Mesenchymal stem cell (in vitro differentiated cells and primary cell): ENCODE data around the gene GRM7.

ENCODE experiments used
- DNase-seq: peaks from one replicate; pipeline ENCODE4 v3.0.0-alpha.2; 2013
- H2AFZ ChIP-seq: one replicate; pipeline ENCODE4 v1.6.1; 2013; ENCODE audit warnings: low read depth, mild to moderate bottlenecking, control low read depth, inconsistent platforms, low read length, moderate library complexity
- H2AK5ac ChIP-seq: 2 replicates; pipeline ENCODE4 v1.6.1; 2013; ENCODE audit warnings: low read length, moderate library complexity, mild to moderate bottlenecking, inconsistent platforms; ENCODE audit not compliant: severe bottlenecking
- H2BK120ac ChIP-seq: one replicate; pipeline ENCODE4 v1.6.1; 2013; ENCODE audit warnings: low read depth, mild to moderate bottlenecking, inconsistent platforms, low read length, moderate library complexity
- H2BK12ac ChIP-seq, 2 experiments: one replicate each; pipeline ENCODE4 v1.6.1; 2013; ENCODE audit warnings: inconsistent platforms in 2 of 2, low read length in 2 of 2, mild to moderate bottlenecking in 2 of 2, moderate library complexity in 2 of 2, control low read depth in 1 of 2
- H2BK15ac ChIP-seq: one replicate; pipeline ENCODE4 v1.6.1; 2013; ENCODE audit warnings: mild to moderate bottlenecking, low read depth, inconsistent platforms; ENCODE audit not compliant: poor library complexity, severe bottlenecking
- H2BK5ac ChIP-seq: 2 replicates; pipeline ENCODE4 v1.6.1; 2013; ENCODE audit warnings: low read depth, mild to moderate bottlenecking, low read length, control low read depth, inconsistent platforms; ENCODE audit not compliant: poor library complexity, severe bottlenecking
- H3K14ac ChIP-seq, 2 experiments: one replicate each; pipeline ENCODE4 v1.6.1; 2013; ENCODE audit warnings: inconsistent platforms in 2 of 2, low read length in 2 of 2, control low read depth in 1 of 2, mild to moderate bottlenecking in 1 of 2, moderate library complexity in 1 of 2
- H3K18ac ChIP-seq, 2 experiments: one replicate each; pipeline ENCODE4 v1.6.1; 2013; ENCODE audit warnings: inconsistent platforms in 2 of 2, low read length in 2 of 2, control low read depth in 1 of 2, low read depth in 1 of 2, mild to moderate bottlenecking in 1 of 2
- H3K23ac ChIP-seq, 2 experiments: one replicate each; pipeline ENCODE4 v1.6.1; 2013; ENCODE audit warnings: inconsistent platforms in 2 of 2, low read length in 2 of 2, mild to moderate bottlenecking in 2 of 2, moderate library complexity in 2 of 2, control low read depth in 1 of 2
- H3K27ac ChIP-seq: 2 replicates; pipeline ENCODE4 v1.5.1; 2013; ENCODE audit warnings: mild to moderate bottlenecking, moderate library complexity, low read length, control low read depth, inconsistent platforms; ENCODE audit not compliant: poor library complexity, severe bottlenecking
- H3K27me3 ChIP-seq, 2 experiments: 2 replicates each; pipeline versions ENCODE4 v1.6.1 to v1.7.0; 2013; ENCODE audit warnings: low read length in 2 of 2, mild to moderate bottlenecking in 2 of 2, moderate library complexity in 2 of 2, control low read depth in 1 of 2, inconsistent platforms in 1 of 2; ENCODE audit not compliant: control insufficient read depth in 1 of 2, insufficient read depth in 1 of 2
- H3K36me3 ChIP-seq, 2 experiments: 2 replicates each; pipeline versions ENCODE4 v1.6.1 to v1.7.0; 2013; ENCODE audit warnings: low read length in 2 of 2, control low read depth in 1 of 2, inconsistent platforms in 1 of 2, low read depth in 1 of 2, mild to moderate bottlenecking in 1 of 2; ENCODE audit not compliant: insufficient read depth in 2 of 2, control insufficient read depth in 1 of 2
- H3K4ac ChIP-seq, 2 experiments: one replicate each; pipeline ENCODE4 v1.6.1; 2013; ENCODE audit warnings: inconsistent platforms in 2 of 2, low read length in 2 of 2, mild to moderate bottlenecking in 2 of 2, moderate library complexity in 2 of 2, control low read depth in 1 of 2, low read depth in 1 of 2
- H3K4me1 ChIP-seq: 2 replicates; pipeline ENCODE4 v1.6.1; 2013; ENCODE audit warnings: low read depth, low read length, control low read depth; ENCODE audit not compliant: control insufficient read depth, insufficient read depth
- H3K4me2 ChIP-seq: 2 replicates; pipeline ENCODE4 v1.6.1; 2013; ENCODE audit warnings: low read length, mild to moderate bottlenecking, inconsistent platforms; ENCODE audit not compliant: poor library complexity, severe bottlenecking
- H3K4me3 ChIP-seq, 2 experiments: 2 replicates each; pipeline versions ENCODE4 v1.5.1 to v1.7.0; 2013; ENCODE audit warnings: low read length in 2 of 2, mild to moderate bottlenecking in 2 of 2, control low read depth in 1 of 2, low read depth in 1 of 2; ENCODE audit not compliant: insufficient read depth in 1 of 2
- H3K79me1 ChIP-seq: replicated peaks from 2 replicates; pipeline ENCODE4 v1.6.1; 2013; ENCODE audit warnings: mild to moderate bottlenecking, control low read depth, low read length, inconsistent platforms; ENCODE audit not compliant: poor library complexity, severe bottlenecking
- H3K9ac ChIP-seq: 2 replicates; pipeline ENCODE4 v1.7.0; 2013; ENCODE audit warnings: mild to moderate bottlenecking, low read length, moderate library complexity
- H3K9me3 ChIP-seq: 2 replicates; pipeline ENCODE4 v1.7.0; 2013; ENCODE audit warnings: mild to moderate bottlenecking, low read length; ENCODE audit not compliant: control insufficient read depth
- H4K8ac ChIP-seq: one replicate; pipeline ENCODE4 v1.6.1; 2013; ENCODE audit warnings: inconsistent platforms, mild to moderate bottlenecking, low read length, moderate library complexity
- H4K91ac ChIP-seq: one replicate; pipeline ENCODE4 v1.6.1; 2013; ENCODE audit warnings: mild to moderate bottlenecking, low read length, inconsistent platforms
- WGBS: methylation state at CpG from one replicate; pipeline ENCODE4 v1.1.7; 2013; ENCODE audit warnings: mixed read lengths; 5-methylcytosine and 5-hydroxymethylcytosine counted together

GRM7 gene

DNA sequence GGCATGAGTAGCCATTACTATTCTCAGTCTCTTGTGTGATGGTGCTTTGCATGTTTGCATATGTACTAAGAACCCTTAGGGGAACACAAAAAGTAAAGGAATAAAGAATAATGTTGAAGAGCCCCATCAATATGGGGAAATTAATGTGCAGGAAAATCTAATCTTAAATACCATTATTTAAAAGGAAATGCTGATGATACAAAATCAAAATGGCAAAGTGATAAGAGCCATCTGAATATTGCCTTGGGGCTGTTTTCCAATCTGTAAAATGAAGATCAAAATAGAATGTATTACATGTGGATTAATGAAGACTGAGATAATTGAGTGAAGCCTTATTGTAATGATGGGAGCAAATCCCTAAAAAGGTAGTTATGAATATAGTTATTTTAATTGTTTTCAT, 771.4 kb downstream of the GRM7 start:
- Histone ChIP-seq H3K9me3 (peaks cover 3% of the 10 kb centered on the region), H2BK12ac (no peak overlapping the region), H2BK120ac (no peak overlapping the region), H3K4ac (no peak overlapping the region), H3K27ac (no peak overlapping the region), H2BK5ac (no peak overlapping the region), H3K79me1 (no peaks in the 10 kb centered on the region), H3K9ac (no peak overlapping the region), H3K4me1 (no peaks in the 10 kb centered on the region), H3K27me3 (no peaks in the 10 kb centered on the region), H3K23ac (no peak overlapping the region), H3K4me2 (no peak overlapping the region), H2AFZ (no peak overlapping the region), H4K91ac (no peak overlapping the region), H3K18ac (no peak overlapping the region), H3K4me3 (no peak overlapping the region), H2AK5ac (no peak overlapping the region), H2BK15ac (no peak overlapping the region), H4K8ac (no peak overlapping the region), H3K36me3 (no peaks in the 10 kb centered on the region), H3K14ac (no peak overlapping the region)
- no peak for DNase-seq

GRCh38 chr3:7637694-7638093, 776.8 kb downstream of the GRM7 start:
- H3K4me3 ChIP-seq, result no peak overlapping the region
- peak overlapping the region in 1 of 2 experiments; percentile 65 for H3K14ac ChIP-seq
- 71% methylated on average over 5 of the region's 5 CpGs for WGBS
- no peak overlapping the region for H2BK120ac ChIP-seq
- H2AK5ac ChIP-seq, result no peak overlapping the region
- peaks cover 7% of the 10 kb centered on the region for H3K9me3 ChIP-seq
- no peak overlapping the region for H4K91ac ChIP-seq
- H3K27me3 ChIP-seq, result no peaks in the 10 kb centered on the region
- H2BK15ac ChIP-seq, result no peak overlapping the region
- no peak overlapping the region for H2AFZ ChIP-seq
- no peak for DNase-seq
- no peak overlapping the region for H2BK12ac ChIP-seq
- no peak overlapping the region for H3K27ac ChIP-seq
- no peak overlapping the region for H3K4ac ChIP-seq
- no peak overlapping the region for H3K18ac ChIP-seq
- no peaks in the 10 kb centered on the region for H3K4me1 ChIP-seq
- H3K4me2 ChIP-seq, result no peak overlapping the region
- no peaks in the 10 kb centered on the region for H3K36me3 ChIP-seq
- peak overlapping the region in 1 of 2 experiments; percentile 67 for H3K23ac ChIP-seq
- H3K9ac ChIP-seq, result no peak overlapping the region
- H3K79me1 ChIP-seq, result no peaks in the 10 kb centered on the region
- H2BK5ac ChIP-seq, result no peak overlapping the region
- H4K8ac ChIP-seq, result no peak overlapping the region

- Histone ChIP-seq H2BK12ac (no peak overlapping the region), H2AK5ac (no peak overlapping the region), H3K4me3 (no peak overlapping the region), H3K4me1 (no peaks in the 10 kb centered on the region), H3K4ac (no peak overlapping the region), H4K91ac (no peak overlapping the region), H2BK15ac (no peak overlapping the region), H3K9ac (no peak overlapping the region), H3K14ac (no peak overlapping the region), H3K79me1 (no peaks in the 10 kb centered on the region), H3K36me3 (no peaks in the 10 kb centered on the region), H3K18ac (no peak overlapping the region), H3K4me2 (no peak overlapping the region), H2BK120ac (no peak overlapping the region), H4K8ac (no peak overlapping the region), H3K27ac (no peak overlapping the region), H2BK5ac (no peak overlapping the region), H3K27me3 (no peaks in the 10 kb centered on the region), H3K9me3 (peaks cover 7% of the 10 kb centered on the region), H2AFZ (no peak overlapping the region), H3K23ac (no peak overlapping the region)
- no peak for DNase-seq
Observed at GRCh38 chr3:7638103-7638502, 777.2 kb downstream of the GRM7 start.

GRCh38 chr3:7640787-7641186, 779.9 kb downstream of the GRM7 start:
- Histone ChIP-seq H3K4me2 (no peak overlapping the region), H2BK15ac (no peak overlapping the region), H3K4me3 (no peak overlapping the region)

More at GRCh38 chr3:7640787-7641186, 779.9 kb downstream of the GRM7 start:
- Histone ChIP-seq H3K9me3 (peaks cover 4% of the 10 kb centered on the region), H4K8ac (no peak overlapping the region), H3K79me1 (no peaks in the 10 kb centered on the region), H2BK12ac (no peak overlapping the region), H4K91ac (no peak overlapping the region), H3K18ac (no peak overlapping the region), H3K4me1 (no peaks in the 10 kb centered on the region), H3K4ac (no peak overlapping the region), H2BK120ac (no peak overlapping the region), H3K23ac (no peak overlapping the region), H2BK5ac (no peak overlapping the region), H3K14ac (no peak overlapping the region), H3K36me3 (no peaks in the 10 kb centered on the region), H2AK5ac (no peak overlapping the region), H2AFZ (no peak overlapping the region), H3K27ac (no peak overlapping the region), H3K27me3 (no peaks in the 10 kb centered on the region), H3K9ac (no peak overlapping the region)
- DNase-seq, result no peak
